CD4-positive, alpha-beta memory T cell (primary cell): ENCODE results near the gene APOL4. TPM values are rescaled to one million over a fixed set of nuclear protein-coding genes. Genes with fewer than 3 reads are reported as not detected.

ENCODE experiments used
- CTCF ChIA-PET: fragments of 350-600 bp; sonication (Branson Sonifier 250); formaldehyde crosslinking; loops from one replicate; lab custom pipeline; 2021; ENCODE audit warnings: inconsistent platforms; ENCODE audit not compliant: partially characterized antibody; lab: Charles Lee
- POLR2A ChIA-PET: fragments of 350-600 bp; sonication (Branson Sonifier 250); formaldehyde crosslinking; loops from one replicate; lab custom pipeline; 2021; ENCODE audit not compliant: partially characterized antibody; lab: Charles Lee
- DNase-seq, 5 donors: peaks; one replicate each; pipeline versions ENCODE4 v3.0.0 to v3.0.0-alpha.2; 2020 to 2022; ENCODE audit warnings: mixed read lengths in 1 of 5
- H3K27ac ChIP-seq: one replicate; pipeline ENCODE4 v1.7.0; 2013; ENCODE audit warnings: low read depth, low read length
- H3K27me3 ChIP-seq: 2 replicates; pipeline ENCODE4 v1.7.0; 2013; ENCODE audit warnings: mild to moderate bottlenecking, low read length, moderate library complexity; ENCODE audit not compliant: insufficient read depth
- H3K36me3 ChIP-seq: 2 replicates; pipeline ENCODE4 v1.7.0; 2013; ENCODE audit warnings: mild to moderate bottlenecking, low read length, moderate library complexity; ENCODE audit not compliant: insufficient read depth
- H3K4me1 ChIP-seq: 2 replicates; pipeline ENCODE4 v1.7.0; 2013; ENCODE audit warnings: mild to moderate bottlenecking, low read length, moderate library complexity; ENCODE audit not compliant: insufficient read depth
- H3K4me3 ChIP-seq, 2 donors: one replicate each; pipeline ENCODE4 v1.7.0; 2013; ENCODE audit warnings: low read length in 2 of 2, mild to moderate bottlenecking in 1 of 2
- H3K9me3 ChIP-seq, 2 donors: one replicate each; pipeline ENCODE4 v1.7.0; 2013; ENCODE audit warnings: low read length in 2 of 2, control low read depth in 1 of 2; ENCODE audit not compliant: control insufficient read depth in 1 of 2
- H3K27ac Mint-ChIP-seq, 7 donors: one replicate each; pipeline ENCODE4 v1.8.0; 2020 to 2021; ENCODE audit warnings: mixed read lengths in 7 of 7, mild to moderate bottlenecking in 6 of 7, inconsistent platforms in 3 of 7, moderate library complexity in 3 of 7
- H3K27me3 Mint-ChIP-seq, 2 donors: one replicate each; pipeline ENCODE4 v1.8.0; 2020 to 2021; ENCODE audit warnings: mixed read lengths in 2 of 2
- H3K36me3 Mint-ChIP-seq, 2 donors: one replicate each; pipeline ENCODE4 v1.8.0; 2020 to 2021; ENCODE audit warnings: mixed read lengths in 2 of 2, inconsistent platforms in 1 of 2, mild to moderate bottlenecking in 1 of 2
- H3K4me1 Mint-ChIP-seq, 4 donors: one replicate each; pipeline ENCODE4 v1.8.0; 2020 to 2021; ENCODE audit warnings: mixed read lengths in 4 of 4, mild to moderate bottlenecking in 1 of 4
- H3K4me3 Mint-ChIP-seq, 8 donors: one replicate each; pipeline ENCODE4 v1.8.0; 2020 to 2021; ENCODE audit warnings: mixed read lengths in 8 of 8, mild to moderate bottlenecking in 7 of 8, moderate library complexity in 6 of 8, inconsistent platforms in 3 of 8
- H3K9me3 Mint-ChIP-seq, 8 donors: one replicate each; pipeline ENCODE4 v1.8.0; 2020 to 2021; ENCODE audit warnings: mixed read lengths in 8 of 8, mild to moderate bottlenecking in 5 of 8, inconsistent platforms in 3 of 8, moderate library complexity in 1 of 8
- intact Hi-C: fragments of 100-400 bp; cut with micrococcal nuclease; formaldehyde crosslinking; loops from one replicate; pipeline ENCODE4 v1.15.1; 2023
- polyA plus RNA-seq, 2 donors: library from polyadenylated mRNA; unstranded; fragments of 300-500 nt; fragmentation: Illumina TruSeq; gene quantifications; one replicate each; pipeline ENCODE4 v1.2.3, GENCODE V29; 2021
- total RNA-seq, 2 experiments: library from RNA; stranded (reverse); gene quantifications; one replicate each; pipeline ENCODE4 v1.2.3, GENCODE V29; 2021

APOL4 gene
- total and polyA plus RNA-seq, 4 experiments from 2014 or later: not detected

DNA sequence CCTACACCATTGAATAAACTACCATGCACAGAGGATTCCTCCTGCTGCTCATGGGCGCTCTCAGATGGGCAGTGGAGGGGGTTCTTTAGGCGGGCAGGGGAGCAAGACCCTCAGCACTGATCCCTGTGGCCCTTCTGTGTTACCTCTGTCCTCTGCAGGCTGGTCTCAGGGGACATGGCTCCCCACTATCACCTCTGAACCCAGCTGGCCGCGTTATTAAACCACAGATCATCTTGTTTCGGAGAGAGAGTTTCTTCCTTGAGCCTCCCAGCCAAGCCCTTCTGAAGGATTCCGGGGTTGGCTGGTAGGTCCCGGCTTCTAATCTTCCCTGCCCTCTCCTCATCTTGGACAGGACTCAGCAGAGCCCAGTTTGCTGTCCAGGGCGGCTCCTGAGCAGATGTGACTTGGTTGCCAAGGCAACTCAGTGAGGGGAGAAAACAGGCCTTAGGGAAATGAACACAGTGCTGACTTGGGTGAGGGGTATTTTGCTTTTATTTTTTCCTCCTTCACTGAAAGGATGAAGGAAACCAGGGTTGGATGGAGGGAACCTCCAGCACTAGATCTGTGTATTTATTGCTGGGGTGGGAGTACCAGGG lies 54.3 kb downstream of the APOL4 start:
- peaks cover 37% of the 10 kb centered on the region for H3K4me1 ChIP-seq
- Mint-ChIP-seq H3K36me3 (peaks cover 88 to 94% of the 10 kb centered on the region in 2 donors), H3K4me1 (peaks cover 34 to 79% (median 58%) of the 10 kb centered on the region in 4 donors), H3K4me3 (no peak overlapping the region), H3K27ac (peak overlapping the region; percentile 16 to 84 (median 73)), H3K9me3 (peaks cover 0 to 4% (median 0%) of the 10 kb centered on the region in 8 donors), H3K27me3 (no peaks in the 10 kb centered on the region)
- no peak for DNase-seq
- ChIA-PET POLR2A (no interaction called here), CTCF (interaction anchor here (1.0 kb wide), 1 partner anchor 33 kb away, joined by 3 read pairs; no protein-coding TSS in a partner anchor)
- peaks cover 68% of the 10 kb centered on the region for H3K36me3 ChIP-seq
- intact Hi-C loops: no loop called here
- no peaks in the 10 kb centered on the region for H3K9me3 ChIP-seq
- no peak overlapping the region for H3K27ac ChIP-seq
- H3K27me3 ChIP-seq: no peaks in the 10 kb centered on the region
- H3K4me3 ChIP-seq: no peak overlapping the region

GRCh38 chr22:36145881-36146280 lies 55.7 kb downstream of the APOL4 start:
- peaks cover 81% of the 10 kb centered on the region for H3K36me3 ChIP-seq
- intact Hi-C loops: loop anchor here (1.0 kb wide), 1 partner anchor 34 kb away; no protein-coding TSS in a partner anchor
- H3K4me1 Mint-ChIP-seq: peaks cover 23 to 64% (median 46%) of the 10 kb centered on the region in 4 donors

GRCh38 chr22:36144886-36145541 lies 56.6 kb downstream of the APOL4 start:
- ChIA-PET CTCF (interaction anchor here (0.7 to 5.1 kb wide), 7 partner anchors 10 to 814 kb away, joined by 3 to 63 read pairs (median 5); partner anchors contain the start of genes APOL2 and APOL3), POLR2A (interaction anchor here (1.0 kb wide), 1 partner anchor 11 kb away, joined by 3 read pairs; no protein-coding TSS in a partner anchor)
- intact Hi-C loops: loop anchor here (1.0 kb wide), 1 partner anchor 35 kb away; no protein-coding TSS in a partner anchor
- H3K9me3 ChIP-seq: no peaks in the 10 kb centered on the region
- no peaks in the 10 kb centered on the region for H3K27me3 ChIP-seq
- H3K27ac ChIP-seq: no peak overlapping the region
- peaks cover 81 to 92% of the 10 kb centered on the region in 2 donors for H3K36me3 Mint-ChIP-seq
- DNase-seq: peak in 1 of 5 donors; percentile 26
- H3K36me3 ChIP-seq: peaks cover 83% of the 10 kb centered on the region
- H3K9me3 Mint-ChIP-seq: no peaks in the 10 kb centered on the region
- no peaks in the 10 kb centered on the region for H3K27me3 Mint-ChIP-seq
- H3K4me3 ChIP-seq: no peak overlapping the region
- peaks cover 14% of the 10 kb centered on the region for H3K4me1 ChIP-seq
- H3K4me1 Mint-ChIP-seq: peaks cover 16 to 63% (median 40%) of the 10 kb centered on the region in 4 donors
- no peak overlapping the region for H3K4me3 Mint-ChIP-seq
- peak overlapping the region; percentile 74 to 83 (median 79) for H3K27ac Mint-ChIP-seq

More at GRCh38 chr22:36145881-36146280, 55.7 kb downstream of the APOL4 start:
- H3K36me3 Mint-ChIP-seq: peaks cover 85 to 93% of the 10 kb centered on the region in 2 donors
- Histone ChIP-seq H3K9me3 (no peaks in the 10 kb centered on the region), H3K4me3 (no peak overlapping the region), H3K4me1 (peaks cover 22% of the 10 kb centered on the region), H3K27me3 (no peaks in the 10 kb centered on the region), H3K27ac (no peak overlapping the region)
- H3K27ac Mint-ChIP-seq: peak overlapping the region in 4 of 7 donors; percentile 37 to 88 (median 78)
- CTCF ChIA-PET: interaction anchor here (1.2 to 5.1 kb wide), 3 partner anchors 15 to 34 kb away, joined by 5 to 63 read pairs (median 6); partner anchors contain the start of gene APOL3
- DNase-seq: no peak
- POLR2A ChIA-PET: no interaction called here
- no peaks in the 10 kb centered on the region for H3K27me3 Mint-ChIP-seq
- no peaks in the 10 kb centered on the region for H3K9me3 Mint-ChIP-seq
- no peak overlapping the region for H3K4me3 Mint-ChIP-seq

GRCh38 chr22:36143956-36144355 lies 57.7 kb downstream of the APOL4 start:
- Mint-ChIP-seq H3K9me3 (no peaks in the 10 kb centered on the region), H3K27ac (peak overlapping the region; percentile 60 to 91 (median 80)), H3K36me3 (peaks cover 76 to 85% of the 10 kb centered on the region in 2 donors), H3K27me3 (no peaks in the 10 kb centered on the region), H3K4me1 (peaks cover 12 to 58% (median 36%) of the 10 kb centered on the region in 4 donors), H3K4me3 (no peak overlapping the region)
- no peak overlapping the region for H3K27ac ChIP-seq
- H3K27me3 ChIP-seq: no peaks in the 10 kb centered on the region
- ChIA-PET CTCF (interaction anchor here (1.3 to 5.1 kb wide), 2 partner anchors 36 to 342 kb away, joined by 3 to 63 read pairs; no protein-coding TSS in a partner anchor), POLR2A (interaction anchor here (1.0 kb wide), 2 partner anchors 12 to 17 kb away, joined by 3 read pairs; partner anchors contain the start of gene APOL3)
- intact Hi-C loops: no loop called here
- no peak for DNase-seq
- peaks cover 3% of the 10 kb centered on the region for H3K4me1 ChIP-seq
- peaks cover 75% of the 10 kb centered on the region for H3K36me3 ChIP-seq
- H3K9me3 ChIP-seq: no peaks in the 10 kb centered on the region
- no peak overlapping the region for H3K4me3 ChIP-seq

DNA sequence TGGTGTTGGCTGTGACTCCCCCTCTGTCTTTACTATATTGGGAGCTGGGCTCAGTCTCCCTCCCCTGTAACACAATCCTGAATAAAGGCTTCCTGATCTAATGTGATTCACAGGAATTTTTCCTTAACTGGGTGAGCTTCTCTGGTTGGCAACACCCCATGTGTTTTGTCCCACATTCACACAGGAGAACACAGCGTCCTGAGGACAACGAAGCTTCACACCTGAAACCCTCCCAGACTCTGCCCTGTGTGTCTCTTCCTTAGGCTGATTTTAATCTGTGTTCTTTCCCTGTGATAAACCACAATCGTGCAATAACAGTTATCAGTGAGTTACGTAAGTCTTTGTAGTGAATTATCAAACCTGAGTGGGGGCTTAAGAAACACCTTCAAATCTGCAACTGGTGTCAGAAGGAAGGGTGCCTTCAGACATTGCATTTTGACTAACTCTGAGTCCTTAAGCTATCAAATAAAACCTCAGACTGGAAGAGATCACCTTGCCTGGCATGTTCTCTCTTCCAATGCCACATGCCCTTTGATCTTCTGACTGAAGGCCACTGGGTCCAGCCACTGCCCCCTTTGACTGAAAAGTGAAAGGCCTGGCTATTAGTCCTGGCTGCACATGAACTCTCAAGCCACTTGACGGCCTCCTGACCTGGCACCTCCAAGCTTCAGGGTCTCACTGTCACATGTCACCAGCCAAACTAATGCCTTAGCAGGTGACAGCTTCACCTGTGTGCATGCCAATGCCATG lies 58.4 kb downstream of the APOL4 start:
- H3K4me3 Mint-ChIP-seq: no peak overlapping the region
- peak overlapping the region; percentile 57 to 91 (median 76) for H3K27ac Mint-ChIP-seq
- Histone ChIP-seq H3K4me3 (no peak overlapping the region), H3K27me3 (no peaks in the 10 kb centered on the region), H3K4me1 (no peaks in the 10 kb centered on the region), H3K27ac (no peak overlapping the region), H3K9me3 (no peaks in the 10 kb centered on the region), H3K36me3 (peaks cover 68% of the 10 kb centered on the region)
- peaks cover 72 to 80% of the 10 kb centered on the region in 2 donors for H3K36me3 Mint-ChIP-seq
- intact Hi-C loops: no loop called here
- CTCF ChIA-PET: interaction anchor here (0.9 to 5.1 kb wide), 5 partner anchors 10 to 343 kb away, joined by 3 to 63 read pairs (median 9); no protein-coding TSS in a partner anchor
- POLR2A ChIA-PET: interaction anchor here (1.0 to 1.3 kb wide), 2 partner anchors 10 to 17 kb away, joined by 3 read pairs; partner anchors contain the start of gene APOL3
- H3K9me3 Mint-ChIP-seq: no peaks in the 10 kb centered on the region
- H3K4me1 Mint-ChIP-seq: peaks cover 13 to 54% (median 33%) of the 10 kb centered on the region in 4 donors
- no peaks in the 10 kb centered on the region for H3K27me3 Mint-ChIP-seq
- DNase-seq: no peak

DNA sequence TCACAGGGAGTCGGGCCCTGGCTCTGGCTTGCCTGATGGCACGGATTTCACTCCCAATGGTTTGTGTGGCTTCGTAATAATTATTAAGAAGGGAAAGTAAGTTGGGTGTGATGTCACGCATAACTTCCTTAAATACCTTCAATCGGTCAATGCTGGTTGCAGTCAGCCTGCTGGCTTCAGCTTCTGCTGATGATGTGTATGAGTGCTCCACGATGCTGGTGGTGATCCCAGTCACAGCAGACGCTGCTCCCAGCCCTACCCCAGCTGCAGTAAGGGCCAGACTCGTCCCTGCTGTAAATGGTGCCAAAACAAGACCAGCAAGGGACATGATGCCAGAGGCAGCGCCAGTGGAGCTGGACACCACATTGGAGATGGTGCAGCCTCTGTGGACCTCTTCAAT lies 60.1 kb downstream of the APOL4 start:
- Mint-ChIP-seq H3K36me3 (peaks cover 60 to 65% of the 10 kb centered on the region in 2 donors), H3K4me3 (no peak overlapping the region), H3K9me3 (no peaks in the 10 kb centered on the region), H3K4me1 (peaks cover 13 to 53% (median 27%) of the 10 kb centered on the region in 4 donors), H3K27me3 (no peaks in the 10 kb centered on the region), H3K27ac (peak overlapping the region in 2 of 7 donors; percentile 13 to 74)
- intact Hi-C loops: no loop called here
- Histone ChIP-seq H3K27me3 (no peaks in the 10 kb centered on the region), H3K27ac (no peak overlapping the region), H3K4me3 (no peak overlapping the region), H3K4me1 (no peaks in the 10 kb centered on the region), H3K36me3 (peaks cover 51% of the 10 kb centered on the region), H3K9me3 (no peaks in the 10 kb centered on the region)
- POLR2A ChIA-PET: interaction anchor here (0.7 to 1.5 kb wide), 5 partner anchors 10 to 39 kb away, joined by 3 to 5 read pairs (median 4); partner anchors contain the start of gene APOL3
- CTCF ChIA-PET: interaction anchor here (0.8 to 5.1 kb wide), 6 partner anchors 9 to 38 kb away, joined by 3 to 63 read pairs (median 6); no protein-coding TSS in a partner anchor
- DNase-seq: no peak
